Natural killer cell (primary cell): ENCODE data around the gene FBXO30. TPM values are rescaled to one million over a fixed set of nuclear protein-coding genes. Genes with fewer than 3 reads are reported as not detected.
A peak's percentile ranks its signal among the peaks of the same experiment; 100 is the strongest.

Experiments used
- ATAC-seq, 3 donors: fragments of 150-1000 bp in 2 of 3; fragments of 200-7000 bp in 1 of 3; cut with Tn5 transposase; 1 replicate in 1 of 3; 2 replicates in 2 of 3; pipeline ENCODE4 v1.10.0; 2021; ENCODE audit warnings: mild to moderate bottlenecking in 2 of 3, moderate library complexity in 2 of 3
- DNase-seq, 2 donors: peaks; one replicate each; pipeline versions ENCODE4 v3.0.0 to v3.0.0-alpha.2; 2013 to 2021; ENCODE audit warnings: mixed read lengths in 1 of 2
- H3K27ac ChIP-seq: one replicate; pipeline ENCODE4 v1.5.1; 2013; ENCODE audit warnings: mild to moderate bottlenecking, low read length
- H3K27me3 ChIP-seq: one replicate; pipeline ENCODE4 v1.6.1; 2013; ENCODE audit warnings: low read length; ENCODE audit not compliant: control insufficient read depth, insufficient read depth
- H3K36me3 ChIP-seq: one replicate; pipeline ENCODE4 v1.6.1; 2013; ENCODE audit warnings: low read length; ENCODE audit not compliant: control insufficient read depth, insufficient read depth
- H3K4me1 ChIP-seq: one replicate; pipeline ENCODE4 v1.6.1; 2013; ENCODE audit warnings: low read length; ENCODE audit not compliant: control insufficient read depth, insufficient read depth
- H3K4me3 ChIP-seq: one replicate; pipeline ENCODE4 v1.5.1; 2013; ENCODE audit warnings: low read length
- H3K9me3 ChIP-seq: one replicate; pipeline ENCODE4 v1.6.1; 2013; ENCODE audit warnings: low read length; ENCODE audit not compliant: control insufficient read depth, insufficient read depth
- H3K27ac Mint-ChIP-seq, 2 donors: one replicate each; pipeline ENCODE4 v1.8.0; 2022; ENCODE audit warnings: mild to moderate bottlenecking in 2 of 2, mixed read lengths in 2 of 2, moderate library complexity in 1 of 2
- H3K27me3 Mint-ChIP-seq, 2 donors: one replicate each; pipeline ENCODE4 v1.8.0; 2022; ENCODE audit warnings: low read depth in 2 of 2, mixed read lengths in 2 of 2
- H3K36me3 Mint-ChIP-seq: one replicate; pipeline ENCODE4 v1.8.0; 2022; ENCODE audit warnings: mixed read lengths
- H3K4me1 Mint-ChIP-seq, 2 donors: one replicate each; pipeline ENCODE4 v1.8.0; 2022; ENCODE audit warnings: mixed read lengths in 2 of 2
- H3K4me3 Mint-ChIP-seq: one replicate; pipeline ENCODE4 v1.8.0; 2022; ENCODE audit warnings: mild to moderate bottlenecking, moderate library complexity, mixed read lengths
- H3K9me3 Mint-ChIP-seq, 2 donors: one replicate each; pipeline ENCODE4 v1.8.0; 2022; ENCODE audit warnings: mixed read lengths in 2 of 2
- CTCF ChIP-seq: fragments of 200-600 bp; IDR thresholded peaks from one replicate; pipeline ENCODE4 v1.8.0; 2022; ENCODE audit warnings: antibody characterized with exemption
- WGBS: methylation state at CpG from one replicate; pipeline ENCODE4 v1.1.7; 2013; ENCODE audit warnings: missing lambda C conversion rate; ENCODE audit not compliant: insufficient coverage; 5-methylcytosine and 5-hydroxymethylcytosine counted together
- intact Hi-C: fragments of 100-400 bp; cut with micrococcal nuclease; formaldehyde crosslinking; loops from one replicate; pipeline ENCODE4 v1.14.2; 2022
- total RNA-seq, 4 donors: library from RNA; stranded (reverse); fragments of 120-200 nt in 1 of 4; gene quantifications; one replicate each; pipeline versions ENCODE4 v1.2.3 to v1.2.4, GENCODE V29; 2013 to 2022

Gene FBXO30
- total RNA-seq, 3 donors from 2014 or later (not counting 1 experiment from before 2014, with no cell fraction given): 3.4 to 6.4 (median 5.9) TPM

- H3K4me1 Mint-ChIP-seq: peaks cover 16 to 30% of the 10 kb centered on the region in 2 donors
- DNase-seq (no peak), ATAC-seq (no peak)
- no peak overlapping the region for H3K4me3 Mint-ChIP-seq
- Histone ChIP-seq H3K27ac (no peak overlapping the region), H3K4me1 (peaks cover 8% of the 10 kb centered on the region), H3K4me3 (no peak overlapping the region), H3K9me3 (no peaks in the 10 kb centered on the region), H3K36me3 (no peaks in the 10 kb centered on the region), H3K27me3 (no peaks in the 10 kb centered on the region)
- WGBS: 10% methylated on average over 1 of the region's 1 CpG
- peaks cover 0 to 8% of the 10 kb centered on the region in 2 donors for H3K27me3 Mint-ChIP-seq
- peak overlapping the region in 1 of 2 donors; percentile 59 for H3K27ac Mint-ChIP-seq
- TF ChIP-seq CTCF: no peak
- no peaks in the 10 kb centered on the region for H3K9me3 Mint-ChIP-seq
- H3K36me3 Mint-ChIP-seq: no peaks in the 10 kb centered on the region
- intact Hi-C loops: no loop called here
These were observed 8.8 kb upstream of the FBXO30 start for GRCh38 chr6:145823328-145823944.

GRCh38 chr6:145822456-145822855 lies 7.9 kb upstream of the FBXO30 start:
- no peak for ATAC-seq
- Histone ChIP-seq H3K9me3 (no peaks in the 10 kb centered on the region), H3K4me1 (peaks cover 8% of the 10 kb centered on the region), H3K27ac (no peak overlapping the region), H3K27me3 (no peaks in the 10 kb centered on the region), H3K36me3 (no peaks in the 10 kb centered on the region), H3K4me3 (no peak overlapping the region)
- TF ChIP-seq CTCF: no peak
- no peaks in the 10 kb centered on the region for H3K36me3 Mint-ChIP-seq
- peaks cover 0 to 8% of the 10 kb centered on the region in 2 donors for H3K27me3 Mint-ChIP-seq
- H3K27ac Mint-ChIP-seq: no peak overlapping the region
- H3K4me3 Mint-ChIP-seq: no peak overlapping the region
- peaks cover 16 to 32% of the 10 kb centered on the region in 2 donors for H3K4me1 Mint-ChIP-seq
- H3K9me3 Mint-ChIP-seq: no peaks in the 10 kb centered on the region
- WGBS: no CpG with 5 or more reads among the region's 2 CpGs
- DNase-seq: no peak
- intact Hi-C loops: no loop called here

- Mint-ChIP-seq H3K9me3 (no peaks in the 10 kb centered on the region), H3K4me1 (peaks cover 28 to 50% of the 10 kb centered on the region in 2 donors), H3K36me3 (no peaks in the 10 kb centered on the region), H3K27me3 (no peaks in the 10 kb centered on the region), H3K27ac (peak overlapping the region; percentile 79 to 82), H3K4me3 (peak overlapping the region; percentile 38)
- Histone ChIP-seq H3K27ac (no peak overlapping the region), H3K36me3 (no peaks in the 10 kb centered on the region), H3K27me3 (no peaks in the 10 kb centered on the region), H3K4me1 (peaks cover 19% of the 10 kb centered on the region), H3K4me3 (no peak overlapping the region), H3K9me3 (no peaks in the 10 kb centered on the region)
- TF ChIP-seq CTCF: no peak
- 57% methylated on average over 1 of the region's 1 CpG for WGBS
- intact Hi-C loops: loop anchor here (5.0 kb wide), 2 partner anchors 47 to 88 kb away; no protein-coding TSS in a partner anchor
- peak; percentile 33 to 71 (median 64) for ATAC-seq
- peak in 1 of 2 donors; percentile 14 for DNase-seq
These were observed 5.4 kb upstream of the FBXO30 start for GRCh38 chr6:145819994-145820393.

- no peaks in the 10 kb centered on the region for H3K36me3 ChIP-seq
- peaks cover 25% of the 10 kb centered on the region for H3K4me1 ChIP-seq
- TF ChIP-seq CTCF: no peak
- intact Hi-C loops: loop anchor here (5.0 kb wide), 2 partner anchors 49 to 86 kb away; no protein-coding TSS in a partner anchor
- no peak overlapping the region for H3K27ac ChIP-seq
- Mint-ChIP-seq H3K9me3 (no peaks in the 10 kb centered on the region), H3K4me3 (no peak overlapping the region), H3K27me3 (no peaks in the 10 kb centered on the region), H3K4me1 (peaks cover 32 to 54% of the 10 kb centered on the region in 2 donors), H3K36me3 (no peaks in the 10 kb centered on the region), H3K27ac (no peak overlapping the region)
- no peaks in the 10 kb centered on the region for H3K9me3 ChIP-seq
- H3K27me3 ChIP-seq: no peaks in the 10 kb centered on the region
- H3K4me3 ChIP-seq: no peak overlapping the region
- no peak for DNase-seq
- no CpG with 5 or more reads among the region's 2 CpGs for WGBS
- no peak for ATAC-seq
These were observed 4.2 kb upstream of the FBXO30 start for GRCh38 chr6:145818796-145819195.
